ENCODE data around the gene GRAMD2B.

- TF ChIP-seq CTCF (IDR thresholded peaks at IDR 0.05) (no peak), EP300 (IDR thresholded peaks at IDR 0.05) (no peak)
These were observed 120.5 kb downstream of the GRAMD2B start for GRCh38 chr5:126543660-126544059.
